Suprapubic skin (tissue), 4 donors: ENCODE measurements around the gene RIOK1.

Experiments used
- CTCF ChIP-seq, 2 donors: fragments of 200-600 bp in 1 of 2; fragments of 450-650 bp in 1 of 2; sonication (generic) in 1 of 2; IDR thresholded peaks; one replicate each; pipeline ENCODE4 v1.5.1; 2016 to 2019; ENCODE audit warnings: antibody characterized with exemption in 2 of 2, mild to moderate bottlenecking in 1 of 2, moderate library complexity in 1 of 2
- POLR2A ChIP-seq, 2 donors: fragments of 450-650 bp; IDR thresholded peaks; one replicate each; pipeline ENCODE4 v1.6.1; 2017; ENCODE audit warnings: antibody characterized with exemption in 2 of 2, mild to moderate bottlenecking in 2 of 2, moderate library complexity in 2 of 2
- POLR2AphosphoS5 ChIP-seq, 3 donors: sonication (generic); formaldehyde crosslinking; IDR thresholded peaks; one replicate each; pipeline ENCODE4 v1.6.1; 2017; ENCODE audit warnings: antibody characterized with exemption in 3 of 3

GRCh38 chr6:7419065-7419464 is 29.5 kb downstream of the RIOK1 start:
- no peak for TF ChIP-seq CTCF (IDR thresholded peaks at IDR 0.05)
- TF ChIP-seq POLR2AphosphoS5 (IDR thresholded peaks at IDR 0.05), result no peak
- TF ChIP-seq POLR2A (IDR thresholded peaks at IDR 0.05), result no peak
